Neural progenitor cell (in vitro differentiated cells): ENCODE measurements around the gene ZNF480. TPM values are rescaled to one million over a fixed set of nuclear protein-coding genes. Genes with fewer than 3 reads are reported as not detected.

Experiments used
- DNase-seq: peaks from one replicate; pipeline ENCODE4 v3.0.0-alpha.2; 2016; ENCODE audit warnings: low spot score
- H2AFZ ChIP-seq: fragments of 200-600 bp; sonication (generic); replicated peaks from 2 replicates; pipeline ENCODE4 v1.6.1; 2016; ENCODE audit warnings: antibody characterized with exemption
- H3F3A ChIP-seq: fragments of 200-600 bp; sonication (generic); 2 replicates; pipeline ENCODE4 v1.6.1; 2016; ENCODE audit warnings: antibody characterized with exemption, low read depth
- H3K27ac ChIP-seq: fragments of 200-600 bp; sonication (generic); 2 replicates; pipeline ENCODE4 v1.5.1; 2016; ENCODE audit warnings: mild to moderate bottlenecking
- H3K27me3 ChIP-seq: fragments of 200-600 bp; sonication (generic); 2 replicates; pipeline ENCODE4 v1.6.1; 2016; ENCODE audit warnings: mild to moderate bottlenecking, moderate library complexity
- H3K36me3 ChIP-seq: fragments of 200-600 bp; sonication (generic); 2 replicates; pipeline ENCODE4 v1.5.1; 2016
- H3K4me1 ChIP-seq: fragments of 200-600 bp; sonication (generic); 2 replicates; pipeline ENCODE4 v1.6.1; 2016; ENCODE audit warnings: mixed run types
- H3K4me2 ChIP-seq: fragments of 200-600 bp; sonication (generic); 2 replicates; pipeline ENCODE4 v1.6.1; 2016
- H3K4me3 ChIP-seq: fragments of 200-600 bp; sonication (generic); 2 replicates; pipeline ENCODE4 v1.5.1; 2016
- H3K79me2 ChIP-seq: fragments of 200-600 bp; sonication (generic); 2 replicates; pipeline ENCODE4 v1.6.1; 2016; ENCODE audit warnings: low read depth
- H3K9ac ChIP-seq: fragments of 200-600 bp; sonication (generic); 2 replicates; pipeline ENCODE4 v1.6.1; 2016
- H3K9me3 ChIP-seq: fragments of 200-600 bp; sonication (generic); 2 replicates; pipeline ENCODE4 v1.5.1; 2016; ENCODE audit warnings: low read depth
- H4K20me1 ChIP-seq: fragments of 200-600 bp; sonication (generic); 2 replicates; pipeline ENCODE4 v1.6.1; 2016; ENCODE audit warnings: low read depth
- H3K27ac Mint-ChIP-seq: 3 replicates; pipeline ENCODE4 v1.8.0; 2021; ENCODE audit warnings: mixed read lengths
- H3K27me3 Mint-ChIP-seq: 2 replicates; pipeline ENCODE4 v1.8.0; 2022; ENCODE audit warnings: low read depth, mild to moderate bottlenecking, inconsistent platforms, moderate library complexity, mixed read lengths; ENCODE audit not compliant: insufficient read depth
- H3K36me3 Mint-ChIP-seq: 3 replicates; pipeline ENCODE4 v1.8.0; 2021; ENCODE audit warnings: mixed read lengths
- H3K4me1 Mint-ChIP-seq: 3 replicates; pipeline ENCODE4 v1.8.0; 2021; ENCODE audit warnings: mixed read lengths
- H3K4me3 Mint-ChIP-seq: 3 replicates; pipeline ENCODE4 v1.8.0; 2021; ENCODE audit warnings: mild to moderate bottlenecking, moderate library complexity, mixed read lengths
- H3K9me3 Mint-ChIP-seq: 3 replicates; pipeline ENCODE4 v1.8.0; 2020; ENCODE audit warnings: mixed read lengths
- CTCF ChIP-seq: fragments of 200-600 bp; sonication (generic); IDR thresholded peaks from 2 replicates; pipeline ENCODE4 v1.5.1; 2017; ENCODE audit warnings: antibody characterized with exemption, mild to moderate bottlenecking
- EZH2 ChIP-seq: fragments of 200-600 bp; sonication (generic); IDR thresholded peaks from 2 replicates; pipeline ENCODE4 v1.6.1; 2017; ENCODE audit warnings: antibody characterized with exemption, mild to moderate bottlenecking, moderate library complexity
- EZH2phosphoT487 ChIP-seq: fragments of 200-600 bp; sonication (generic); IDR thresholded peaks from 2 replicates; pipeline ENCODE4 v1.6.1; 2017; ENCODE audit warnings: antibody characterized with exemption
- microRNA counts: library from miRNA; unstranded; fragments of <30 nt; microRNA quantifications from one replicate; lab custom pipeline; 2016
- microRNA-seq: library from miRNA; unstranded; fragments of <30 nt; microRNA quantifications from one replicate; pipeline ENCODE4, GENCODE V29; 2016
- small RNA-seq: library from RNA; depleted of rRNA; stranded (forward); fragments of <200 nt; gene quantifications from one replicate; pipeline ENCODE3, GENCODE V24; 2015
- total RNA-seq: library from RNA; depleted of rRNA; stranded (reverse); fragments of >200 nt; gene quantifications from 2 replicates; pipeline ENCODE4 v1.2.3, GENCODE V29; 2015; ENCODE audit warnings: low replicate concordance

Gene ZNF480
- total RNA-seq, 1 donor from 2014 or later: 18.1 TPM

GRCh38 chr19:52366414-52366824, 69.5 kb downstream of the ZNF480 start:
- H3K79me2 ChIP-seq: peaks cover 12% of the 10 kb centered on the region
- H3K27me3 ChIP-seq: no peaks in the 10 kb centered on the region
- H3K9me3 ChIP-seq: peaks cover 26% of the 10 kb centered on the region
- H3K4me3 ChIP-seq: no peak overlapping the region
- no peak overlapping the region for H3K9ac ChIP-seq
- H3K4me3 Mint-ChIP-seq: no peak overlapping the region
- H3K36me3 Mint-ChIP-seq: peaks cover 46% of the 10 kb centered on the region
- TF ChIP-seq CTCF (no peak), EZH2phosphoT487 (no peak), EZH2 (no peak)
- H3F3A ChIP-seq: no peaks in the 10 kb centered on the region
- peaks cover 72% of the 10 kb centered on the region for H3K9me3 Mint-ChIP-seq
- H3K27ac Mint-ChIP-seq: no peak overlapping the region
- no peaks in the 10 kb centered on the region for H4K20me1 ChIP-seq
- no peaks in the 10 kb centered on the region for H3K4me1 Mint-ChIP-seq
- no peaks in the 10 kb centered on the region for H3K4me1 ChIP-seq
- no peak overlapping the region for H3K27ac ChIP-seq
- peaks cover 32% of the 10 kb centered on the region for H3K36me3 ChIP-seq
- H3K27me3 Mint-ChIP-seq: peaks cover 2% of the 10 kb centered on the region
- no peak overlapping the region for H2AFZ ChIP-seq
- no peak for DNase-seq
- H3K4me2 ChIP-seq: no peak overlapping the region

- peak within 1 kb of the TSS; percentile 82 for H3K27ac ChIP-seq
- no peaks in the 10 kb centered on the region for H4K20me1 ChIP-seq
- H3K79me2 ChIP-seq: peaks cover 18% of the 10 kb centered on the region
- TF ChIP-seq CTCF: no peak
- no peak for TF ChIP-seq EZH2
- no peak for TF ChIP-seq EZH2phosphoT487
- H3K4me1 Mint-ChIP-seq: no peaks in the 10 kb centered on the region
- peak; percentile 93 for DNase-seq
- H3K27ac Mint-ChIP-seq: no peak within 1 kb of the TSS
- H2AFZ ChIP-seq: peak within 1 kb of the TSS; percentile 62
- H3K36me3 ChIP-seq: peaks cover 16% of the 10 kb centered on the region
- H3K36me3 Mint-ChIP-seq: peaks cover 43% of the 10 kb centered on the region
- H3F3A ChIP-seq: no peaks in the 10 kb centered on the region
- peak within 1 kb of the TSS; percentile 72 for H3K4me2 ChIP-seq
- H3K4me3 ChIP-seq: peak within 1 kb of the TSS; percentile 60
- peaks cover 64% of the 10 kb centered on the region for H3K9me3 Mint-ChIP-seq
- no peak within 1 kb of the TSS for H3K4me3 Mint-ChIP-seq
- H3K27me3 ChIP-seq: no peaks in the 10 kb centered on the region
- peaks cover 4% of the 10 kb centered on the region for H3K27me3 Mint-ChIP-seq
- peak within 1 kb of the TSS; percentile 66 for H3K9ac ChIP-seq
- H3K4me1 ChIP-seq: no peaks in the 10 kb centered on the region
- peaks cover 14% of the 10 kb centered on the region for H3K9me3 ChIP-seq
Measured at GRCh38 chr19:52369559-52370340, 72.8 kb downstream of the ZNF480 start, which contains the start of gene ZNF880. ZNF880 (plus strand) TSS chr19:52369923; CDS start chr19:52369966, 43 bp downstream.

- H3K9ac ChIP-seq: peak overlapping the region; percentile 66
- Mint-ChIP-seq H3K27ac (no peak overlapping the region), H3K4me3 (no peak overlapping the region), H3K27me3 (peaks cover 4% of the 10 kb centered on the region), H3K4me1 (no peaks in the 10 kb centered on the region), H3K9me3 (peaks cover 63% of the 10 kb centered on the region), H3K36me3 (peaks cover 44% of the 10 kb centered on the region)
- H3K79me2 ChIP-seq: peaks cover 18% of the 10 kb centered on the region
- peak overlapping the region; percentile 82 for H3K27ac ChIP-seq
- peak overlapping the region; percentile 72 for H3K4me2 ChIP-seq
- peak overlapping the region; percentile 62 for H2AFZ ChIP-seq
- no peaks in the 10 kb centered on the region for H3K27me3 ChIP-seq
- H3K4me1 ChIP-seq: no peaks in the 10 kb centered on the region
- no peak for DNase-seq
- TF ChIP-seq CTCF (no peak), EZH2 (no peak), EZH2phosphoT487 (no peak)
- peaks cover 16% of the 10 kb centered on the region for H3K36me3 ChIP-seq
- H4K20me1 ChIP-seq: no peaks in the 10 kb centered on the region
- peak overlapping the region; percentile 60 for H3K4me3 ChIP-seq
- peaks cover 9% of the 10 kb centered on the region for H3K9me3 ChIP-seq
- H3F3A ChIP-seq: no peaks in the 10 kb centered on the region
Measured at GRCh38 chr19:52370341-52370710, 73.4 kb downstream of the ZNF480 start.

MicroRNA genes within 50 kb of the gene (microRNA counts, 767-probe panel; counts per million panel counts)
- 460 counts per million, percentile 90 among the panel's probes with 10 or more counts for microRNA hsa-miR-643 (lab: Ali Mortazavi, UCI)

Small RNA genes within 50 kb of the gene (microRNA-seq; reads per million reads assigned to microRNA genes)
- gene MIR643: 1.5 reads per million

Small RNA genes within 50 kb of the gene (small RNA-seq; reads per million reads assigned to genes)
- gene MIR643 (not detected), gene RF00019 (not detected)

Other genes with a start within 250 kb of the ZNF480 start
- gene ZNF432, start 248.3 kb upstream of the ZNF480 start, total RNA-seq: 17.7 and 23.3 TPM in 2 replicates
- gene ZNF841, start 201.4 kb upstream of the ZNF480 start, total RNA-seq: 17.6 and 18.3 TPM in 2 replicates
- 26.8 and 38.4 TPM in 2 replicates for gene ZNF616, start 157.2 kb upstream of the ZNF480 start, total RNA-seq
- 8.3 and 8.8 TPM in 2 replicates for gene ZNF836, start 125.5 kb upstream of the ZNF480 start, total RNA-seq
- gene PPP2R1A, start 107.1 kb upstream of the ZNF480 start, total RNA-seq: 218 and 367 TPM in 2 replicates
- gene ZNF766, start 27.6 kb upstream of the ZNF480 start, total RNA-seq: 27.2 and 66.1 TPM in 2 replicates
- 13.0 and 13.1 TPM in 2 replicates for gene ZNF610, start 39.1 kb downstream of the ZNF480 start, total RNA-seq
- 26.3 and 56.1 TPM in 2 replicates for gene ZNF880, start 72.8 kb downstream of the ZNF480 start, total RNA-seq
- 16.8 and 29.8 TPM in 2 replicates for gene ZNF528, start 100.7 kb downstream of the ZNF480 start, total RNA-seq
- gene ZNF534, start 132.0 kb downstream of the ZNF480 start, total RNA-seq: 0.43 and 0.62 TPM in 2 replicates
- gene ZNF578, start 156.4 kb downstream of the ZNF480 start, total RNA-seq: 3.8 and 9.7 TPM in 2 replicates
- gene ZNF808, start 230.5 kb downstream of the ZNF480 start, total RNA-seq: 13.5 and 18.9 TPM in 2 replicates